LHCN-M2 (cell line): Measurements from ENCODE around the gene NTMT1. TPM values are rescaled to one million over a fixed set of nuclear protein-coding genes. Genes with fewer than 3 reads are reported as not detected.
A peak's percentile ranks its signal among the peaks of the same experiment; 100 is the strongest.

Experiments used
- DNase-seq: peaks from one replicate; pipeline ENCODE4 v3.0.0-alpha.2; 2012; ENCODE audit warnings: low read depth
- total RNA-seq: library from RNA; depleted of rRNA; stranded (reverse); fragments of >200 nt; gene quantifications from 2 replicates; pipeline ENCODE4 v1.2.3, GENCODE V29; 2014

NTMT1 gene
- total RNA-seq, 1 experiment from 2014 or later, result 24.3 TPM

- DNase-seq, result no peak
Measured at GRCh38 chr9:129637102-129637501, 11.1 kb downstream of the NTMT1 start.

- DNase-seq, result no peak
Measured at GRCh38 chr9:129637673-129638439, 11.9 kb downstream of the NTMT1 start.

- no peak for DNase-seq
Measured at GRCh38 chr9:129639034-129639630, 13.2 kb downstream of the NTMT1 start.

GRCh38 chr9:129639756-129640085, 13.8 kb downstream of the NTMT1 start:
- DNase-seq, result no peak

- peak; percentile 13 for DNase-seq
Measured at GRCh38 chr9:129640086-129640870, 14.3 kb downstream of the NTMT1 start.

GRCh38 chr9:129640871-129641749, 15.1 kb downstream of the NTMT1 start:
- no peak for DNase-seq

GRCh38 chr9:129641750-129642585, 16.0 kb downstream of the NTMT1 start, which contains the start of gene ASB6:
ASB6 (minus strand) TSS chr9:129642151; CDS start chr9:129641999, 152 bp downstream.
- DNase-seq, result peak; percentile 95

GRCh38 chr9:129643706-129644105, 17.7 kb downstream of the NTMT1 start:
- no peak for DNase-seq

GRCh38 chr9:129644365-129644764, 18.4 kb downstream of the NTMT1 start:
- DNase-seq, result no peak

- no peak for DNase-seq
Measured at GRCh38 chr9:129644902-129645301, 18.9 kb downstream of the NTMT1 start.

- no peak for DNase-seq
Measured at GRCh38 chr9:129646252-129646651, 20.3 kb downstream of the NTMT1 start.

- DNase-seq, result no peak
Measured at GRCh38 chr9:129646654-129647053, 20.7 kb downstream of the NTMT1 start.

GRCh38 chr9:129647635-129648034, 21.7 kb downstream of the NTMT1 start:
- no peak for DNase-seq

GRCh38 chr9:129648092-129648763, 22.3 kb downstream of the NTMT1 start:
- no peak for DNase-seq

GRCh38 chr9:129648764-129649115, 22.8 kb downstream of the NTMT1 start:
- DNase-seq, result no peak

GRCh38 chr9:129649726-129650679, 24.0 kb downstream of the NTMT1 start:
- DNase-seq, result no peak

GRCh38 chr9:129650680-129651235, 24.8 kb downstream of the NTMT1 start:
- no peak for DNase-seq

- DNase-seq, result no peak
Measured at GRCh38 chr9:129653823-129654553, 28.0 kb downstream of the NTMT1 start.
